SKM-1 (cell line): Measurements from ENCODE around the gene RTN1.
A peak's percentile ranks its signal among the peaks of the same experiment; 100 is the strongest.

Experiments used
- DNase-seq: peaks from one replicate; lab custom pipeline; 2025; ENCODE audit not compliant: unreplicated experiment; lab: John Stamatoyannopoulos, UW

Gene RTN1

GRCh38 chr14:59850458-59850857, 20.1 kb downstream of the RTN1 start:
- no peak for DNase-seq

- DNase-seq = peak; percentile 75
Observed at GRCh38 chr14:59849411-59850130, 21.0 kb downstream of the RTN1 start.

GRCh38 chr14:59848671-59849070, 21.9 kb downstream of the RTN1 start:
- DNase-seq = no peak

- DNase-seq = no peak
Observed at GRCh38 chr14:59847711-59848110, 22.9 kb downstream of the RTN1 start.

GRCh38 chr14:59846595-59846994, 24.0 kb downstream of the RTN1 start:
- DNase-seq = no peak

- DNase-seq = no peak
Observed at GRCh38 chr14:59845245-59845644, 25.3 kb downstream of the RTN1 start.

- DNase-seq = no peak
Observed at GRCh38 chr14:59844186-59844812, 26.3 kb downstream of the RTN1 start.

GRCh38 chr14:59836116-59836515, 34.5 kb downstream of the RTN1 start:
- no peak for DNase-seq

- DNase-seq = no peak
Observed at GRCh38 chr14:59832653-59833294, 37.8 kb downstream of the RTN1 start.

- no peak for DNase-seq
Observed at GRCh38 chr14:59831121-59831730, 39.4 kb downstream of the RTN1 start.

- no peak for DNase-seq
Observed at GRCh38 chr14:59830338-59830734, 40.2 kb downstream of the RTN1 start.

- no peak for DNase-seq
Observed at GRCh38 chr14:59829469-59830337, 40.9 kb downstream of the RTN1 start.

- no peak for DNase-seq
Observed at GRCh38 chr14:59828276-59828675, 42.3 kb downstream of the RTN1 start.

GRCh38 chr14:59827401-59827800, 43.2 kb downstream of the RTN1 start:
- DNase-seq = no peak

GRCh38 chr14:59826150-59826549, 44.4 kb downstream of the RTN1 start:
- no peak for DNase-seq

GRCh38 chr14:59823179-59823578, 47.4 kb downstream of the RTN1 start:
- no peak for DNase-seq

GRCh38 chr14:59819446-59820088, 51.0 kb downstream of the RTN1 start:
- DNase-seq = no peak

- no peak for DNase-seq
Observed at GRCh38 chr14:59816941-59817340, 53.6 kb downstream of the RTN1 start.

- no peak for DNase-seq
Observed at GRCh38 chr14:59814988-59815387, 55.6 kb downstream of the RTN1 start.

GRCh38 chr14:59811815-59812214, 58.8 kb downstream of the RTN1 start:
- no peak for DNase-seq
